Measurements from ENCODE around the gene TMEM9. TPM values are rescaled to one million over a fixed set of nuclear protein-coding genes. Genes with fewer than 3 reads are reported as not detected.

Gene TMEM9
- total and polyA plus RNA-seq, 10 of the 15 experiments (the other 5 are each of a cell fraction or from before 2014, with no cell fraction given), result 7.2 to 46.1 (median 17.3) TPM

- TF ChIP-seq, protein P1, sequence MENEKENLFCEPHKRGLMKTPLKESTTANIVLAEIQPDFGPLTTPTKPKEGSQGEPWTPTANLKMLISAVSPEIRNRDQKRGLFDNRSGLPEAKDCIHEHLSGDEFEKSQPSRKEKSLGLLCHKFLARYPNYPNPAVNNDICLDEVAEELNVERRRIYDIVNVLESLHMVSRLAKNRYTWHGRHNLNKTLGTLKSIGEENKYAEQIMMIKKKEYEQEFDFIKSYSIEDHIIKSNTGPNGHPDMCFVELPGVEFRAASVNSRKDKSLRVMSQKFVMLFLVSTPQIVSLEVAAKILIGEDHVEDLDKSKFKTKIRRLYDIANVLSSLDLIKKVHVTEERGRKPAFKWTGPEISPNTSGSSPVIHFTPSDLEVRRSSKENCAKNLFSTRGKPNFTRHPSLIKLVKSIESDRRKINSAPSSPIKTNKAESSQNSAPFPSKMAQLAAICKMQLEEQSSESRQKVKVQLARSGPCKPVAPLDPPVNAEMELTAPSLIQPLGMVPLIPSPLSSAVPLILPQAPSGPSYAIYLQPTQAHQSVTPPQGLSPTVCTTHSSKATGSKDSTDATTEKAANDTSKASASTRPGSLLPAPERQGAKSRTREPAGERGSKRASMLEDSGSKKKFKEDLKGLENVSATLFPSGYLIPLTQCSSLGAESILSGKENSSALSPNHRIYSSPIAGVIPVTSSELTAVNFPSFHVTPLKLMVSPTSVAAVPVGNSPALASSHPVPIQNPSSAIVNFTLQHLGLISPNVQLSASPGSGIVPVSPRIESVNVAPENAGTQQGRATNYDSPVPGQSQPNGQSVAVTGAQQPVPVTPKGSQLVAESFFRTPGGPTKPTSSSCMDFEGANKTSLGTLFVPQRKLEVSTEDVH (IDR thresholded peaks at IDR 0.05; ENCODE audit: low read depth, partially characterized antibody), result no peak
- no peak for TF ChIP-seq SMAD1 (IDR thresholded peaks at IDR 0.05; ENCODE audit: low read depth, partially characterized antibody)
- no peak for TF ChIP-seq NR2C1 (IDR thresholded peaks at IDR 0.05)
- no peak for TF ChIP-seq ZNF384 (IDR thresholded peaks at IDR 0.05; ENCODE audit: borderline replicate concordance, low read depth, low read length)
- no peak for TF ChIP-seq POU2F2 (IDR thresholded peaks at IDR 0.05; ENCODE audit: borderline replicate concordance, low read depth, low read length)
- TF ChIP-seq EED (IDR thresholded peaks at IDR 0.05; ENCODE audit: low read depth), result no peak
- TF ChIP-seq, protein P2, sequence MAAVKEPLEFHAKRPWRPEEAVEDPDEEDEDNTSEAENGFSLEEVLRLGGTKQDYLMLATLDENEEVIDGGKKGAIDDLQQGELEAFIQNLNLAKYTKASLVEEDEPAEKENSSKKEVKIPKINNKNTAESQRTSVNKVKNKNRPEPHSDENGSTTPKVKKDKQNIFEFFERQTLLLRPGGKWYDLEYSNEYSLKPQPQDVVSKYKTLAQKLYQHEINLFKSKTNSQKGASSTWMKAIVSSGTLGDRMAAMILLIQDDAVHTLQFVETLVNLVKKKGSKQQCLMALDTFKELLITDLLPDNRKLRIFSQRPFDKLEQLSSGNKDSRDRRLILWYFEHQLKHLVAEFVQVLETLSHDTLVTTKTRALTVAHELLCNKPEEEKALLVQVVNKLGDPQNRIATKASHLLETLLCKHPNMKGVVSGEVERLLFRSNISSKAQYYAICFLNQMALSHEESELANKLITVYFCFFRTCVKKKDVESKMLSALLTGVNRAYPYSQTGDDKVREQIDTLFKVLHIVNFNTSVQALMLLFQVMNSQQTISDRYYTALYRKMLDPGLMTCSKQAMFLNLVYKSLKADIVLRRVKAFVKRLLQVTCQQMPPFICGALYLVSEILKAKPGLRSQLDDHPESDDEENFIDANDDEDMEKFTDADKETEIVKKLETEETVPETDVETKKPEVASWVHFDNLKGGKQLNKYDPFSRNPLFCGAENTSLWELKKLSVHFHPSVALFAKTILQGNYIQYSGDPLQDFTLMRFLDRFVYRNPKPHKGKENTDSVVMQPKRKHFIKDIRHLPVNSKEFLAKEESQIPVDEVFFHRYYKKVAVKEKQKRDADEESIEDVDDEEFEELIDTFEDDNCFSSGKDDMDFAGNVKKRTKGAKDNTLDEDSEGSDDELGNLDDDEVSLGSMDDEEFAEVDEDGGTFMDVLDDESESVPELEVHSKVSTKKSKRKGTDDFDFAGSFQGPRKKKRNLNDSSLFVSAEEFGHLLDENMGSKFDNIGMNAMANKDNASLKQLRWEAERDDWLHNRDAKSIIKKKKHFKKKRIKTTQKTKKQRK (IDR thresholded peaks at IDR 0.05; ENCODE audit: low read depth, low read length), result no peak
- no peak for TF ChIP-seq ZZZ3 (IDR thresholded peaks at IDR 0.05; ENCODE audit: control insufficient read depth, insufficient read length, low read depth)
- TF ChIP-seq POLR2AphosphoS2 (IDR thresholded peaks at IDR 0.05; ENCODE audit: low read depth, low read length), result no peak
- TF ChIP-seq, protein P3, sequence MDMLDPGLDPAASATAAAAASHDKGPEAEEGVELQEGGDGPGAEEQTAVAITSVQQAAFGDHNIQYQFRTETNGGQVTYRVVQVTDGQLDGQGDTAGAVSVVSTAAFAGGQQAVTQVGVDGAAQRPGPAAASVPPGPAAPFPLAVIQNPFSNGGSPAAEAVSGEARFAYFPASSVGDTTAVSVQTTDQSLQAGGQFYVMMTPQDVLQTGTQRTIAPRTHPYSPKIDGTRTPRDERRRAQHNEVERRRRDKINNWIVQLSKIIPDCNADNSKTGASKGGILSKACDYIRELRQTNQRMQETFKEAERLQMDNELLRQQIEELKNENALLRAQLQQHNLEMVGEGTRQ (IDR thresholded peaks at IDR 0.05; ENCODE audit: borderline replicate concordance, low read depth, low read length), result no peak
- no peak for TF ChIP-seq ZNF217 (IDR thresholded peaks at IDR 0.05)
- TF ChIP-seq SIX5 (IDR thresholded peaks at IDR 0.05; ENCODE audit: low read depth, low read length, severe bottlenecking), result no peak
- no peak for TF ChIP-seq E4F1 (IDR thresholded peaks at IDR 0.05; ENCODE audit: borderline replicate concordance, partially characterized antibody)
- TF ChIP-seq CEBPB (IDR thresholded peaks at IDR 0.05; ENCODE audit: borderline replicate concordance in 1 of 2, low read depth in 2 of 2, low read length in 2 of 2), result no peak
- no peak for TF ChIP-seq RFX5 (IDR thresholded peaks at IDR 0.05; ENCODE audit: low read depth, low read length)
- 0 out of 2 replicates have a peak, but pooled peaks have one; percentile 36 for TF ChIP-seq GATAD2B (conservative IDR thresholded peaks at IDR 0.05; ENCODE audit: low read depth)
These were observed 17.1 kb upstream of the TMEM9 start (continued) for GRCh38 chr1:201171063-201172036.

Data from GM12878 (cell line).